HG03520 (cell line): ENCODE measurements around the gene LRRC49.
"Not testable (repeated sequence)": the region's sequence is repeated elsewhere in the genome, so short reads cannot be mapped to it uniquely, and the experiment has no call there.

Source experiments
- ATAC-seq: cut with Tn5 transposase; IDR thresholded peaks from one replicate; pipeline ENCODE4 v1.9.1; 2021; ENCODE audit warnings: mild to moderate bottlenecking, moderate library complexity; ENCODE audit not compliant: unreplicated experiment

Gene LRRC49

GRCh38 chr15:70920981-70921696 is 28.5 kb downstream of the LRRC49 start:
- no peak for ATAC-seq

DNA sequence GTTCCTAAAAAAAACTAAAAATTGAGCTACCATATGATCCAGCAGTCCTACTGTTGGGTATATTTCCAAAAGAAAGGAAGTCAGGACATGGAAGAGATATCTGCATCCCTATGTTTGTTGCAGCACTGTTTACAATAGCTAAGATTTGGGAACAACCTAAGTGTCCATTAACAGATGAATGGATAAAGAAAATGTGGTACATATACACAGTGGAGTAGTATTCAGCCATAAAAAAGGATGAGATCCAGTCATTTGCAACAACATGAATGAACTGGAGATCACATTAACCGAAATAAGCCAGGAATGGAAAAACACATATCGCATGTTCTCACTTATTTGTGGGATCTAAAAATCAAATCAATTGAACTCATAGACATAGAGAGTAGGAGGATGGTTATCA is 29.5 kb downstream of the LRRC49 start:
- ATAC-seq: no peak

DNA sequence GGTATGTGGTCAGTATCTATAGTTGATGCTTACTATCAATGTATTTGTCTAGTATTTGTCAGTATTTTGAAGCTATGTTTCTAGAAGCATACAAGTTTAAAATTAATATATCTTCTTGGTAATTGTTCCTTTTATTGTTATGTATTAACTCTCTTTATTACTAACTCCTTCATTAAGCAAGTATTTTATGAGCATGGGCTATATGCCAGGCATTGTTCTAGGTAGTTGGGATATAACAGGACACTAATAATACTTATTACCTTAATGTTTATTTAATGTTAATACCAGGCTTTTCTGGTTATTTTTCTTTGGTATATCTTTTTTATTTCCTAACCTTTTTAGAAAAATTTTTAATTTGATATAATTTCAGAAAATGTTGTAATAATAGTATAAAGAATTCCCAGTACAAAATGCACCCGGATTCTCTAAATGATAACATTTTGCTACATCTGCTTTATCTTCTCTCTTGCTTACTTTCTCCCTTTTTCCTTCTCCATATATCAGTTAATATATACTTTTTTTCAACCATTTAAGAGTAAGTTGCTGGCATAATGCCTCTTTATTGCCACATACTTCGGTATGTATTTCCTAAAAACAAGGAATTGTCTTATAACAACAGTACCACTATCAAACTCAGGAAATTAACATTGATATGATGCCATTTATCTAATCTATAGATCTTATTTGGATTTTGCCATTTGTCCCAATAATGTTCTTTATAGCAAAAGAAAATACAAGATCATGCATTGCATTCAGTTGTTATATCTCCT is 30.9 kb downstream of the LRRC49 start:
- ATAC-seq: no peak

GRCh38 chr15:70926914-70927313 is 34.3 kb downstream of the LRRC49 start:
- ATAC-seq: not testable (repeated sequence)

DNA sequence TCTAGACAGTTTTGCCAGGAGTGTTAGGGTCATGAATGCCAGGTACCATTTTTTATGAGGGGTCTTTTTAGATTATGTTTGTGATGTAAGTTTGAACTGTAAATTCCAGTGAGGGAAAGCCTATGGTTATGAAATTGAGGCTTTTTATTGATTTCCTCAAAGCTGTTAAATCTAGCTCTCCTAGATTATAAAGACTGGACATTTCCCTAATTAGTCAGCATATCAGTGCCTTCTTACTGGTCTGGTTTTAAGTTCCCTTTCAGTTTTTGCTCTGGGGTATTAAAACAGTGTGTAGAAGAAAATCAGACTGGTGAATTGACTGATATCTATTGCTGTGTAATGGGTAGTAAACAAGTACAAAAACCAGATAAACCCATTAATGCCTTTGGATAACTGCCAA is 39.2 kb downstream of the LRRC49 start:
- no peak for ATAC-seq

- ATAC-seq: no peak
These were observed 39.8 kb downstream of the LRRC49 start for GRCh38 chr15:70932397-70932796.

- no peak for ATAC-seq
These were observed 40.8 kb downstream of the LRRC49 start for GRCh38 chr15:70933411-70933810.

- no peak for ATAC-seq
These were observed 43.0 kb downstream of the LRRC49 start for GRCh38 chr15:70935631-70936030.

DNA sequence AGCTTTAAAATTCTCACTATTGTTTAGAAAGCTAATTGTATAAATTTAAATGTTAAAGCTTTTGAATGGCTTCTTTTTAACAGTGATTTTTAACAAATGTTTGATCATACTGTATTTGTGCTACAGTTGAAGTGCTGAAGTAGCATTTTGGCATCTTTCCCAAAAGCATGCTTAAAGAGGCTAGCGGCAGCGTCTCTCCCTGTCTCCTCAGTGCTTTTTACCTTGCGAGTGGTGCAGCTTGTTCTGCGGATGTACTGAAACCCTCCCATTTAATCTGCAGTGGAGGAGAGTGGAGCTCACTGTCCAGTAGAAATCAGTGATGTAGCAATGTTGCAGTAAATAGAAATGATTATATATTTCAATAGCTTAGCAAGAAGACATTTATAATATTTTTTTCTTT is 43.7 kb downstream of the LRRC49 start:
- ATAC-seq: no peak

GRCh38 chr15:70943285-70943684 is 50.7 kb downstream of the LRRC49 start:
- ATAC-seq: not testable (repeated sequence)

GRCh38 chr15:70947351-70948335 is 55.0 kb downstream of the LRRC49 start:
- ATAC-seq: no peak

GRCh38 chr15:70950953-70951352 is 58.3 kb downstream of the LRRC49 start:
- no peak for ATAC-seq

- ATAC-seq: no peak
These were observed 61.5 kb downstream of the LRRC49 start for GRCh38 chr15:70954171-70954570.

DNA sequence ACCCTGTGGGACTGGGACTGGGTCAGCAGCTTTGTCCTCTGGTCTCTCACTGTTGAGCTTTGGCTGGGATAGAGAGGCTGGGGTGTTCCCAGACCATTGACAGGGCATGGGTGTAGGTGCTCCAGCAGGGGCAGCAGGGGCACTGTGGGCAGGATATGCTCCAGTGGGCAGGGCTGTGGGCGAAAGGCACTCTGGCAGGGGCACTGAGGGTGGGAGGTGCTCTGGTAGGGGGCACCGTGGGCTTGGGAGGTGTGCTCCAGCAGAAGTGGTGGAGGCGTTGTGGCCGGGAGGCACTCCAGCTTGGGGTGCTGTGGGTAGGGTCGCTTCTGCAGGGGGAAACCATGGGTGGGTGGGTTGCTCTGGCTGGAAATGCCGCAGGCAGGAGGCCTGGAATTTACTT is 62.1 kb downstream of the LRRC49 start:
- no peak for ATAC-seq

DNA sequence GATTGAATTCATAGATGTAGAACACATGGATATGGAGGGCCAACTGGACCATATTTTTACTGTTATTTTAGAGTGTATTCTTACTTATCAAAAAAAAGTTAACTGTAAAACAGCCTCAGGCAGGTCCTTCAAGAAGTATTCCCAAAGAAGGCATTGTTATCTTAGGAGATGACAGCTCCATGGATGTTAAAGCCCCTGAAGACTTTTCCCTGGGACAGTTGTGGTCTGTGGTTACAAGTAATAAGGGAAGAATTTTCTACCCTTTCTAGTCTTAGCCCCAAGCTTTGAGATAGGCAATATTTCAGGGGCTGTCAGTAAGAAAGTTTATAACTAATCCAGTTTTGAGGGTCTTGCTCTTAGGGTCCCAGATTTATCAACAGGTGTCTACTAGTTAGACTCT is 62.5 kb downstream of the LRRC49 start:
- no peak for ATAC-seq

GRCh38 chr15:70956201-70956995 is 63.8 kb downstream of the LRRC49 start:
- no peak for ATAC-seq

GRCh38 chr15:70962084-70962483 is 69.5 kb downstream of the LRRC49 start:
- ATAC-seq: no peak

DNA sequence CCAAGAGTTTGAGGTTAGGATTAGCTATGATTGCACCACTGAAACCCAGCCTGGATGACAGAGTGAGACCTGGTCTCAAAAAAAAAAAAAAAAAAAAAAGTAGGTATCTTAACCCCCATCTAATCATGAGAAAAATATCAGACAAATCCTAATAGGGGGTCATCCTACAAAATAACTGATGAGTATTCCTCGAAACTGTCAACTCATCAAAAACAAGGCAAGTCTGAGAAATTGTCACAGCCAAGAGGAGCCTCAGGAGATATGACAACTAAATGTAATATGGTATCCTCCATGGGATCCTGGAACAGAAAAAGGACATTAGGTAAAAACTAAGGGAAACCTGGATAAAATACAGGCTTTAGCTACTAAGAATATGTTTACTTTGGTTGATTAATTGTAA is 70.6 kb downstream of the LRRC49 start:
- ATAC-seq: no peak

- no peak for ATAC-seq
These were observed 71.4 kb downstream of the LRRC49 start for GRCh38 chr15:70964058-70964457.

- no peak for ATAC-seq
These were observed 72.1 kb downstream of the LRRC49 start for GRCh38 chr15:70964686-70965085.
